Nephron progenitor cell (in vitro differentiated cells): ENCODE measurements around the gene RDH8.
"Not testable (repeated sequence)": the region's sequence is repeated elsewhere in the genome, so short reads cannot be mapped to it uniquely, and the experiment has no call there.

Experiments
- DNase-seq: peaks from one replicate; pipeline ENCODE4 v3.0.0; 2021
- H3K27ac Mint-ChIP-seq: 2 replicates; pipeline ENCODE4 v1.8.0; 2021; ENCODE audit warnings: mild to moderate bottlenecking, moderate library complexity, mixed read lengths
- H3K27me3 Mint-ChIP-seq: 2 replicates; pipeline ENCODE4 v1.8.0; 2021; ENCODE audit warnings: mild to moderate bottlenecking, low read depth, mixed read lengths; ENCODE audit not compliant: poor library complexity
- H3K36me3 Mint-ChIP-seq: 2 replicates; pipeline ENCODE4 v1.8.0; 2021; ENCODE audit warnings: low read depth, mixed read lengths
- H3K4me1 Mint-ChIP-seq: 2 replicates; pipeline ENCODE4 v1.8.0; 2021; ENCODE audit warnings: mixed read lengths
- H3K4me3 Mint-ChIP-seq: 2 replicates; pipeline ENCODE4 v1.8.0; 2021; ENCODE audit warnings: mild to moderate bottlenecking, moderate library complexity, mixed read lengths
- H3K9me3 Mint-ChIP-seq: 2 replicates; pipeline ENCODE4 v1.8.0; 2021; ENCODE audit warnings: mild to moderate bottlenecking, moderate library complexity, mixed read lengths
- CTCF ChIP-seq: fragments of 200-600 bp; sonication (generic); IDR thresholded peaks from 2 replicates; pipeline ENCODE4 v1.5.0; 2021; ENCODE audit warnings: antibody characterized with exemption

The RDH8 gene

GRCh38 chr19:10019246-10019645 is 6.0 kb downstream of the RDH8 start:
- Mint-ChIP-seq H3K4me3 (no peak overlapping the region), H3K27ac (no peak overlapping the region), H3K4me1 (no peaks in the 10 kb centered on the region), H3K36me3 (no peaks in the 10 kb centered on the region), H3K27me3 (peaks cover 44% of the 10 kb centered on the region), H3K9me3 (no peaks in the 10 kb centered on the region)
- DNase-seq: no peak
- no peak for TF ChIP-seq CTCF

- Mint-ChIP-seq H3K36me3 (no peaks in the 10 kb centered on the region), H3K27ac (no peak overlapping the region), H3K9me3 (no peaks in the 10 kb centered on the region), H3K27me3 (peaks cover 34% of the 10 kb centered on the region), H3K4me3 (no peak overlapping the region), H3K4me1 (no peaks in the 10 kb centered on the region)
- no peak for DNase-seq
- no peak for TF ChIP-seq CTCF
These were observed 7.6 kb downstream of the RDH8 start for GRCh38 chr19:10020851-10021250.

- Mint-ChIP-seq H3K4me1 (no peaks in the 10 kb centered on the region), H3K27ac (no peak overlapping the region), H3K4me3 (no peak overlapping the region), H3K36me3 (no peaks in the 10 kb centered on the region), H3K27me3 (peaks cover 37% of the 10 kb centered on the region), H3K9me3 (no peaks in the 10 kb centered on the region)
- no peak for DNase-seq
- TF ChIP-seq CTCF: no peak
These were observed 8.2 kb downstream of the RDH8 start for GRCh38 chr19:10021446-10021845.

- Mint-ChIP-seq H3K9me3 (no peaks in the 10 kb centered on the region), H3K27ac (no peak overlapping the region), H3K27me3 (peaks cover 39% of the 10 kb centered on the region), H3K36me3 (no peaks in the 10 kb centered on the region), H3K4me3 (no peak overlapping the region), H3K4me1 (no peaks in the 10 kb centered on the region)
- TF ChIP-seq CTCF: no peak
- no peak for DNase-seq
These were observed 8.6 kb downstream of the RDH8 start for GRCh38 chr19:10021863-10022262.

- not testable (repeated sequence) for DNase-seq, H3K9me3 Mint-ChIP-seq, H3K4me1 Mint-ChIP-seq, H3K27ac Mint-ChIP-seq, H3K36me3 Mint-ChIP-seq, H3K4me3 Mint-ChIP-seq
- H3K27me3 Mint-ChIP-seq: peaks cover 45% of the 10 kb centered on the region
These were observed 9.8 kb downstream of the RDH8 start for GRCh38 chr19:10023096-10023495.

GRCh38 chr19:10026744-10027143 is 13.5 kb downstream of the RDH8 start:
- Mint-ChIP-seq H3K27me3 (peaks cover 28% of the 10 kb centered on the region), H3K4me3 (no peak overlapping the region), H3K4me1 (no peaks in the 10 kb centered on the region), H3K36me3 (no peaks in the 10 kb centered on the region), H3K9me3 (no peaks in the 10 kb centered on the region), H3K27ac (no peak overlapping the region)
- no peak for TF ChIP-seq CTCF
- DNase-seq: no peak
